K562 (cell line): ENCODE measurements around the gene DTX3. TPM values are rescaled to one million over a fixed set of nuclear protein-coding genes. Genes with fewer than 3 reads are reported as not detected.
A peak's percentile ranks its signal among the peaks of the same experiment; 100 is the strongest.

Experiments used
- ADNP ChIP-seq: fragments of 200-800 bp; sonication (Bioruptor generic); IDR thresholded peaks from 2 replicates; pipeline ENCODE4 v1.6.1; 2016; ENCODE audit warnings: missing genetic modification characterization, missing compliant biosample characterization
- ATF6 ChIP-seq: sonication (generic); formaldehyde crosslinking; IDR thresholded peaks from 2 replicates; pipeline ENCODE4 v1.4.0; 2020; ENCODE audit warnings: mild to moderate bottlenecking, missing genetic modification reagents
- E2F3 ChIP-seq: fragments of 250-450 bp; sonication (Bioruptor Pico); IDR thresholded peaks from 2 replicates; pipeline ENCODE4 v1.4.0; 2020; ENCODE audit warnings: mild to moderate bottlenecking
- FOS ChIP-seq: IDR thresholded peaks from 3 replicates; pipeline ENCODE4 v1.6.1; 2011; ENCODE audit not compliant: insufficient read length; ENCODE audit errors: extremely low read depth
- OTX1 ChIP-seq: fragments of 450-650 bp; formaldehyde crosslinking; IDR thresholded peaks from 2 replicates; pipeline ENCODE4 v1.4.0; 2022; ENCODE audit warnings: mild to moderate bottlenecking
- POLR2AphosphoS2 ChIP-seq: IDR thresholded peaks from 2 replicates; pipeline ENCODE4 v1.6.1; 2012; ENCODE audit warnings: low read length, improper control_type of control experiment
- RBM39 ChIP-seq: fragments of 200-400 bp; formaldehyde crosslinking; optimal IDR thresholded peaks from 2 replicates; pipeline ENCODE3; 2018; ENCODE audit warnings: low read depth, low read length
- SOX6 ChIP-seq: fragments of 450-650 bp; IDR thresholded peaks from 2 replicates; pipeline ENCODE4 v1.6.1; 2014; ENCODE audit warnings: mild to moderate bottlenecking
- SREBF1 ChIP-seq: fragments of 150-350 bp; IDR thresholded peaks from 2 replicates; pipeline ENCODE4 v1.6.1; 2014; ENCODE audit warnings: antibody characterized with exemption, low read depth, low read length, borderline replicate concordance
- SREBF2 ChIP-seq: sonication (generic); formaldehyde crosslinking; IDR thresholded peaks from 2 replicates; pipeline ENCODE4 v1.4.0; 2020; ENCODE audit warnings: mild to moderate bottlenecking, missing genetic modification reagents
- TRIM24 ChIP-seq, 2 experiments: fragments of 450-650 bp; IDR thresholded peaks; 2 replicates each; pipeline ENCODE4 v1.6.1; 2016
- ZBED1 ChIP-seq: IDR thresholded peaks from 2 replicates; pipeline ENCODE4 v1.6.1; 2014
- ZFX ChIP-seq: sonication (generic); formaldehyde crosslinking; IDR thresholded peaks from 2 replicates; pipeline ENCODE4 v1.8.0; 2022; ENCODE audit warnings: mild to moderate bottlenecking, missing genetic modification reagents, moderate library complexity
- ZNF174 ChIP-seq: fragments of 250-450 bp; sonication (Bioruptor Pico); IDR thresholded peaks from 2 replicates; pipeline ENCODE4 v1.4.0; 2020; ENCODE audit warnings: mild to moderate bottlenecking
- ZNF436 ChIP-seq: fragments of 250-450, 450-650 bp; sonication (Bioruptor Pico); formaldehyde crosslinking; IDR thresholded peaks from 2 replicates; pipeline ENCODE4 v1.7.0; 2020; ENCODE audit warnings: mild to moderate bottlenecking
- ZNF77 ChIP-seq: fragments of 250-450 bp; sonication (Bioruptor Pico); IDR thresholded peaks from 2 replicates; pipeline ENCODE4 v1.5.0; 2020
- polyA plus RNA-seq, 8 experiments: library from polyadenylated mRNA; depleted of rRNA in 4 of 8; stranded (reverse) in 5 of 8; unstranded in 3 of 8; fragments of >200 nt; fragmentation: Nextera tagmentation in 2 of 8; fragmentation: Illumina TruSeq in 1 of 8; extraction: Ambion mirVana in 2 of 8; extraction: Trizol in 1 of 8; gene quantifications; 2 replicates each; pipeline versions ENCODE4 v1.2.1 to v1.2.3, GENCODE V29; 2011 to 2014; ENCODE audit warnings: inconsistent platforms in 1 of 8, missing spikeins in 1 of 8
- total RNA-seq, 7 experiments: library from RNA; depleted of rRNA in 6 of 7; stranded (reverse); fragments of >200 nt in 6 of 7; fragmentation: Illumina TruSeq in 2 of 7; extraction: Trizol in 2 of 7; gene quantifications; 2 replicates each; pipeline versions ENCODE4 v1.2.1 to v1.2.3, GENCODE V29; 2011 to 2021; ENCODE audit warnings: low replicate concordance in 1 of 7
- TF ChIP-seq, protein P1 (sequence below), 3 experiments: fragments of 200-800 bp in 1 of 3; fragments of 250-450 bp in 1 of 3; fragments of 450-650 bp in 1 of 3; sonication (Bioruptor Pico) in 1 of 3; sonication (Bioruptor generic) in 1 of 3; formaldehyde crosslinking in 1 of 3; IDR thresholded peaks; 2 replicates each; pipeline versions ENCODE4 v1.6.1 to v1.8.0; 2016 to 2022; ENCODE audit warnings: mild to moderate bottlenecking in 2 of 3, missing genetic modification characterization in 2 of 3, missing compliant biosample characterization in 1 of 3, moderate library complexity in 1 of 3
- TF ChIP-seq, protein P2 (sequence below): sonication (generic); formaldehyde crosslinking; IDR thresholded peaks from 2 replicates; pipeline ENCODE4 v1.9.0; 2022; ENCODE audit warnings: mild to moderate bottlenecking, missing genetic modification reagents
- TF ChIP-seq, protein P3 (sequence below): fragments of 450-650 bp; formaldehyde crosslinking; IDR thresholded peaks from 2 replicates; pipeline ENCODE4 v1.4.0; 2022; ENCODE audit warnings: mild to moderate bottlenecking, moderate library complexity
- TF ChIP-seq, protein P4 (sequence below): fragments of 200-800 bp; sonication (Bioruptor generic); IDR thresholded peaks from 2 replicates; pipeline ENCODE4 v1.6.1; 2017; ENCODE audit warnings: missing genetic modification characterization, missing compliant biosample characterization

Gene DTX3
- total and polyA plus RNA-seq, 9 of the 15 experiments (the other 6 are each of a cell fraction or from before 2014, with no cell fraction given) = 0.03 to 0.09 (median 0.06) TPM; not detected in 6

DNA sequence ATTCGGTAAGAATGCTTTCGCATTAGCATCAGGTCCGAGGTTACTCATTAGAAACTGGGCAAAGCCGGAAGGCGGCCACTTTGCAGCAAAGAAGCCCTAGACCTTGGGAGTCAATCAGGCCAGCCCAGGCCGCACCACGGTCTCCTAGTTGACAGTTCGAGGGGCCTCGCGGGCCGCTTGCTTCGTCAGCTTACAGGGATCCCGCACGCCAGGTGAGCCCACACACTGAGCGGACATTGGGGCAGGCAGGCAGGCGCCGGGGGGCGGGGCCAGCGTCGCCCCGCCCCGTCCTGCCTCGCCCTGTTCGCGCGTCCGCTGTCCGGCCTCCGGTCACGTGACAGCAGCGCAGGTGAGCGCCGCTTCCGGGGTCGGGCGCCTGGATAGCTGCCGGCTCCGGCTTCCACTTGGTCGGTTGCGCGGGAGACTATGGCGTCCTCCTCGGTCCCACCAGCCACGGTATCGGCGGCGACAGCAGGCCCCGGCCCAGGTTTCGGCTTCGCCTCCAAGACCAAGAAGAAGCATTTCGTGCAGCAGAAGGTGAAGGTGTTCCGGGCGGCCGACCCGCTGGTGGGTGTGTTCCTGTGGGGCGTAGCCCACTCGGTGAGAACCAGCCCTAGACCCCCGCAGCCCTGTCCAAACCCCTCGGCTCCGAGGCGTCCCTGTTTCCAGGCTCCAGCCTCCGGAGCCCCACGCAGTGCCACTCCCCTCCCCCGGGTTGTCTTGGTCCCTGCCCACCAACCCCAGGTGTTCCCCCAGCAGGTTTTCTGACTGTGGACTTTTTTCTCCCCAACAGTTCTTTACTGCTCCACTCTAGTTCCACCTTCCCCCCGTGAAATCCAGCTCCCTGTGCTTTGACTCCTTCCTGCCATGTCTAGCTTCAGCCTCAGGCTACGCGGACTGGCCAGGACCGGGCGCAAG, 13.5 kb upstream of the DTX3 start, which contains the start of gene PIP4K2C (continued):
- no peak for TF ChIP-seq POLR2AphosphoS2
- no peak for TF ChIP-seq ZBED1
- no peak for TF ChIP-seq OTX1 (CRISPR knock-in tag)
- no peak for TF ChIP-seq ZNF174 (CRISPR knock-in tag)
- TF ChIP-seq, protein P1, sequence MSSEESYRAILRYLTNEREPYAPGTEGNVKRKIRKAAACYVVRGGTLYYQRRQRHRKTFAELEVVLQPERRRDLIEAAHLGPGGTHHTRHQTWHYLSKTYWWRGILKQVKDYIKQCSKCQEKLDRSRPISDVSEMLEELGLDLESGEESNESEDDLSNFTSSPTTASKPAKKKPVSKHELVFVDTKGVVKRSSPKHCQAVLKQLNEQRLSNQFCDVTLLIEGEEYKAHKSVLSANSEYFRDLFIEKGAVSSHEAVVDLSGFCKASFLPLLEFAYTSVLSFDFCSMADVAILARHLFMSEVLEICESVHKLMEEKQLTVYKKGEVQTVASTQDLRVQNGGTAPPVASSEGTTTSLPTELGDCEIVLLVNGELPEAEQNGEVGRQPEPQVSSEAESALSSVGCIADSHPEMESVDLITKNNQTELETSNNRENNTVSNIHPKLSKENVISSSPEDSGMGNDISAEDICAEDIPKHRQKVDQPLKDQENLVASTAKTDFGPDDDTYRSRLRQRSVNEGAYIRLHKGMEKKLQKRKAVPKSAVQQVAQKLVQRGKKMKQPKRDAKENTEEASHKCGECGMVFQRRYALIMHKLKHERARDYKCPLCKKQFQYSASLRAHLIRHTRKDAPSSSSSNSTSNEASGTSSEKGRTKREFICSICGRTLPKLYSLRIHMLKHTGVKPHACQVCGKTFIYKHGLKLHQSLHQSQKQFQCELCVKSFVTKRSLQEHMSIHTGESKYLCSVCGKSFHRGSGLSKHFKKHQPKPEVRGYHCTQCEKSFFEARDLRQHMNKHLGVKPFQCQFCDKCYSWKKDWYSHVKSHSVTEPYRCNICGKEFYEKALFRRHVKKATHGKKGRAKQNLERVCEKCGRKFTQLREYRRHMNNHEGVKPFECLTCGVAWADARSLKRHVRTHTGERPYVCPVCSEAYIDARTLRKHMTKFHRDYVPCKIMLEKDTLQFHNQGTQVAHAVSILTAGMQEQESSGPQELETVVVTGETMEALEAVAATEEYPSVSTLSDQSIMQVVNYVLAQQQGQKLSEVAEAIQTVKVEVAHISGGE (CRISPR knock-in tag; IDR thresholded peaks at IDR 0.05) = 0 out of 6 replicates have a peak, but pooled peaks of 1 of the 3 experiments have one; percentile 44
- peak; percentile 71 for TF ChIP-seq ZFX (CRISPR knock-in tag)
- no peak for TF ChIP-seq ZNF436 (CRISPR knock-in tag)
- 0 out of 2 replicates have a peak, but pooled peaks have one; percentile 57 for TF ChIP-seq SREBF1
- no peak for TF ChIP-seq SOX6
- TF ChIP-seq, protein P2, sequence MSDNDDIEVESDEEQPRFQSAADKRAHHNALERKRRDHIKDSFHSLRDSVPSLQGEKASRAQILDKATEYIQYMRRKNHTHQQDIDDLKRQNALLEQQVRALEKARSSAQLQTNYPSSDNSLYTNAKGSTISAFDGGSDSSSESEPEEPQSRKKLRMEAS (CRISPR knock-in tag) = peak; percentile 35; the same call in 1 of the 2 replicates
- no peak; a peak in 1 of 4 replicates for TF ChIP-seq TRIM24 (IDR thresholded peaks at IDR 0.05)
- TF ChIP-seq SREBF2 (CRISPR knock-in tag) = no peak
- TF ChIP-seq ADNP (tag) = no peak
- TF ChIP-seq E2F3 (CRISPR knock-in tag) = peak; percentile 79
- no peak for TF ChIP-seq RBM39
- TF ChIP-seq, protein P3, sequence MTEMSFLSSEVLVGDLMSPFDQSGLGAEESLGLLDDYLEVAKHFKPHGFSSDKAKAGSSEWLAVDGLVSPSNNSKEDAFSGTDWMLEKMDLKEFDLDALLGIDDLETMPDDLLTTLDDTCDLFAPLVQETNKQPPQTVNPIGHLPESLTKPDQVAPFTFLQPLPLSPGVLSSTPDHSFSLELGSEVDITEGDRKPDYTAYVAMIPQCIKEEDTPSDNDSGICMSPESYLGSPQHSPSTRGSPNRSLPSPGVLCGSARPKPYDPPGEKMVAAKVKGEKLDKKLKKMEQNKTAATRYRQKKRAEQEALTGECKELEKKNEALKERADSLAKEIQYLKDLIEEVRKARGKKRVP (CRISPR knock-in tag) = no peak
- TF ChIP-seq ZNF77 (CRISPR knock-in tag) = no peak
- no peak for TF ChIP-seq FOS
- TF ChIP-seq ATF6 (CRISPR knock-in tag) = no peak
- TF ChIP-seq, protein P4, sequence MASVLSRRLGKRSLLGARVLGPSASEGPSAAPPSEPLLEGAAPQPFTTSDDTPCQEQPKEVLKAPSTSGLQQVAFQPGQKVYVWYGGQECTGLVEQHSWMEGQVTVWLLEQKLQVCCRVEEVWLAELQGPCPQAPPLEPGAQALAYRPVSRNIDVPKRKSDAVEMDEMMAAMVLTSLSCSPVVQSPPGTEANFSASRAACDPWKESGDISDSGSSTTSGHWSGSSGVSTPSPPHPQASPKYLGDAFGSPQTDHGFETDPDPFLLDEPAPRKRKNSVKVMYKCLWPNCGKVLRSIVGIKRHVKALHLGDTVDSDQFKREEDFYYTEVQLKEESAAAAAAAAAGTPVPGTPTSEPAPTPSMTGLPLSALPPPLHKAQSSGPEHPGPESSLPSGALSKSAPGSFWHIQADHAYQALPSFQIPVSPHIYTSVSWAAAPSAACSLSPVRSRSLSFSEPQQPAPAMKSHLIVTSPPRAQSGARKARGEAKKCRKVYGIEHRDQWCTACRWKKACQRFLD (CRISPR knock-in tag) = peak; percentile 72; the same call in 1 of the 2 replicates
